SK-N-SH (cell line): ENCODE measurements around the gene GSK3B. TPM values are rescaled to one million over a fixed set of nuclear protein-coding genes. Genes with fewer than 3 reads are reported as not detected.
A peak's percentile ranks its signal among the peaks of the same experiment; 100 is the strongest.
"Not testable (repeated sequence)": the region's sequence is repeated elsewhere in the genome, so short reads cannot be mapped to it uniquely, and the experiment has no call there.

Experiments used
- CTCF ChIA-PET: fragments of 300-600, 350-600 bp; formaldehyde crosslinking; extraction: SDS; loops from one replicate; lab custom pipeline; 2021; lab: Yijun Ruan, JAX
- POLR2A ChIA-PET: fragments of 350-600 bp; sonication (Branson Sonifier 250); formaldehyde crosslinking; extraction: SDS; loops from one replicate; lab custom pipeline; 2020; ENCODE audit warnings: antibody characterized with exemption, inconsistent platforms; lab: Yijun Ruan, JAX
- DNase-seq: peaks from one replicate; pipeline ENCODE4 v3.0.0; 2012
- H2AFZ ChIP-seq: fragments of 200-600 bp; sonication (generic); 2 replicates; pipeline ENCODE4 v1.8.1; 2016; ENCODE audit warnings: antibody characterized with exemption, mild to moderate bottlenecking, low read depth
- H3F3A ChIP-seq: fragments of 200-600 bp; sonication (generic); replicated peaks from 2 replicates; pipeline ENCODE3; 2016; ENCODE audit warnings: antibody characterized with exemption, mild to moderate bottlenecking; ENCODE audit not compliant: insufficient read depth
- H3K27ac ChIP-seq, 2 experiments: fragments of 200-500 bp in 1 of 2; fragments of 200-600 bp in 1 of 2; sonication (Bioruptor generic) in 1 of 2; sonication (generic), shearing (Covaris generic) in 1 of 2; 2 replicates each; pipeline versions ENCODE4 v1.5.1 to v1.6.1; 2014 to 2016; ENCODE audit warnings: low read depth in 2 of 2, inconsistent platforms in 1 of 2, low read length in 1 of 2, mild to moderate bottlenecking in 1 of 2, mixed read lengths in 1 of 2
- H3K27me3 ChIP-seq: fragments of 200-600 bp; sonication (generic), shearing (Covaris generic); 2 replicates; pipeline ENCODE4 v1.6.1; 2016; ENCODE audit warnings: mixed run types; ENCODE audit not compliant: insufficient read depth
- H3K36me3 ChIP-seq, 2 experiments: fragments of 200-500 bp in 1 of 2; fragments of 200-600 bp in 1 of 2; sonication (Bioruptor generic) in 1 of 2; sonication (generic) in 1 of 2; replicated peaks in 1 of 2; 2 replicates each; pipeline versions ENCODE3 to v1.5.1; 2014 to 2016; ENCODE audit warnings: low read length in 1 of 2, mild to moderate bottlenecking in 1 of 2; ENCODE audit not compliant: insufficient read depth in 2 of 2, control insufficient read depth in 1 of 2
- H3K4me1 ChIP-seq, 2 experiments: fragments of 200-500 bp in 1 of 2; fragments of 200-600 bp in 1 of 2; sonication (Bioruptor generic) in 1 of 2; sonication (generic), shearing (Covaris generic) in 1 of 2; 2 replicates each; pipeline versions ENCODE4 v1.5.1 to v1.6.1; 2014 to 2016; ENCODE audit warnings: low read depth in 1 of 2, low read length in 1 of 2, mixed run types in 1 of 2; ENCODE audit not compliant: insufficient read depth in 2 of 2, control insufficient read depth in 1 of 2
- H3K4me2 ChIP-seq: fragments of 200-600 bp; sonication (generic), shearing (Covaris generic); 2 replicates; pipeline ENCODE4 v1.6.1; 2017; ENCODE audit warnings: mixed run types
- H3K4me3 ChIP-seq, 2 experiments: fragments of 200-500 bp in 1 of 2; fragments of 200-600 bp in 1 of 2; sonication (Bioruptor generic) in 1 of 2; sonication (generic), shearing (Covaris generic) in 1 of 2; 2 replicates each; pipeline versions ENCODE4 v1.5.1 to v1.8.1; 2014 to 2016; ENCODE audit warnings: low read depth in 2 of 2, inconsistent platforms in 1 of 2, low read length in 1 of 2, mild to moderate bottlenecking in 1 of 2, mixed read lengths in 1 of 2, moderate library complexity in 1 of 2
- H3K79me2 ChIP-seq: fragments of 200-600 bp; sonication (generic); 2 replicates; pipeline ENCODE4 v1.8.1; 2017; ENCODE audit warnings: mild to moderate bottlenecking; ENCODE audit not compliant: insufficient read depth
- H3K9ac ChIP-seq: fragments of 200-600 bp; sonication (generic); 2 replicates; pipeline ENCODE4 v1.6.1; 2017; ENCODE audit warnings: mixed run types
- H3K9me2 ChIP-seq: fragments of 200-600 bp; sonication (generic); 2 replicates; pipeline ENCODE4 v1.6.1; 2017; ENCODE audit warnings: mixed run types
- H3K9me3 ChIP-seq: fragments of 200-600 bp; sonication (generic); 2 replicates; pipeline ENCODE4 v1.6.1; 2017; ENCODE audit warnings: mixed run types, mild to moderate bottlenecking, moderate library complexity
- H4K20me1 ChIP-seq: fragments of 200-600 bp; sonication (generic); 2 replicates; pipeline ENCODE4 v1.6.1; 2017; ENCODE audit warnings: mild to moderate bottlenecking, mixed run types; ENCODE audit not compliant: insufficient read depth
- FOXJ3 ChIP-seq: sonication (generic); formaldehyde crosslinking; IDR thresholded peaks from 2 replicates; pipeline ENCODE4 v1.5.1; 2020; ENCODE audit warnings: mild to moderate bottlenecking, missing genetic modification reagents
- MEF2A ChIP-seq: IDR thresholded peaks from 2 replicates; pipeline ENCODE4 v1.4.0; 2012; ENCODE audit warnings: low read depth, borderline replicate concordance
- NFIC ChIP-seq: IDR thresholded peaks from 2 replicates; pipeline ENCODE4 v1.4.0; 2012; ENCODE audit warnings: borderline replicate concordance
- POLR2AphosphoS5 ChIP-seq: IDR thresholded peaks from 2 replicates; pipeline ENCODE4 v1.6.1; 2012; ENCODE audit warnings: low read depth, low read length
- RAD21 ChIP-seq: IDR thresholded peaks from 2 replicates; pipeline ENCODE4 v1.6.1; 2012; ENCODE audit warnings: mild to moderate bottlenecking, low read length
- REST ChIP-seq: IDR thresholded peaks from 2 replicates; pipeline ENCODE4 v1.6.1; 2012; ENCODE audit warnings: mild to moderate bottlenecking, low read depth, low read length, moderate library complexity
- SIN3A ChIP-seq: IDR thresholded peaks from 2 replicates; pipeline ENCODE4 v1.6.1; 2012; ENCODE audit warnings: low read depth, mild to moderate bottlenecking, low read length, moderate library complexity, borderline replicate concordance
- TAF1 ChIP-seq: IDR thresholded peaks from 2 replicates; pipeline ENCODE4 v1.6.1; 2012; ENCODE audit warnings: low read depth, mild to moderate bottlenecking, low read length, moderate library complexity, borderline replicate concordance
- TCF12 ChIP-seq: IDR thresholded peaks from 2 replicates; pipeline ENCODE4 v1.4.0; 2012
- TEAD4 ChIP-seq: IDR thresholded peaks from 2 replicates; pipeline ENCODE4 v1.4.0; 2012; ENCODE audit warnings: mild to moderate bottlenecking, borderline replicate concordance; ENCODE audit not compliant: insufficient read depth
- WGBS: methylation state at CpG from one replicate; pipeline ENCODE4 v1.1.6; 2017; ENCODE audit warnings: low lambda C conversion rate; 5-methylcytosine and 5-hydroxymethylcytosine counted together
- polyA plus RNA-seq, 3 experiments: library from polyadenylated mRNA; depleted of rRNA; stranded (reverse); fragments of >200 nt; gene quantifications; 2 replicates each; pipeline ENCODE4 v1.2.3, GENCODE V29; 2012
- TF ChIP-seq, protein P1 (sequence below): IDR thresholded peaks from 2 replicates; pipeline ENCODE4 v1.4.0; 2012; ENCODE audit warnings: low read depth

Gene GSK3B
- polyA plus RNA-seq, 1 of the 3 experiments (the other 2 are of a cell fraction): 15.9 TPM

DNA sequence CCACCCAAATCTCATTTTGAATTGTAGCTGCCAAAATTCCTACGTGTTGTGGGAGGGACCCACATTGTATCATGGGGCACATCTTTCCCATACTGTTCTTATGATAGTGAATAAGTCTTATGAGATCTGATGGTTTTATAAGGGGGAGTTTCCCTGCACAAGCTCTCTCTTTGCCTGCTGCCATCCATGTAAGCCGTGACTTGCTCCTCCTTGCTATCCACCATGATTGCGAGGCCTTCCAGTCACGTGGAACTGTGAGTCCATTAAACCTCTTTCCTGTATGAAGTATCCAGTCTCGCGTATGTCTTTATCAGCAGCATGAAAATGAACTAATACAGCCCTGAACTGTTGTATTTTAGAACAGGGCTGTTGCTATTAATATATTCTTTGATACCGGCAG lies 40.6 kb downstream of the GSK3B start:
- POLR2A ChIA-PET, H3F3A ChIP-seq, DNase-seq, H3K9ac ChIP-seq, H3K27me3 ChIP-seq, H3K9me2 ChIP-seq, H3K36me3 ChIP-seq, H3K9me3 ChIP-seq, H3K4me2 ChIP-seq, H3K27ac ChIP-seq, H3K4me3 ChIP-seq, H2AFZ ChIP-seq: not testable (repeated sequence)
- Histone ChIP-seq H3K79me2 (peaks cover 100% of the 10 kb centered on the region), H4K20me1 (peaks cover 98% of the 10 kb centered on the region), H3K4me1 (peaks cover 5 to 12% of the 10 kb centered on the region in 2 experiments; a peak in 2 of 4 replicates)
- CTCF ChIA-PET: interaction anchor here (0.7 kb wide), 1 partner anchor 364 kb away, joined by 3 read pairs; no protein-coding TSS in a partner anchor
- 98% methylated on average over 7 of the region's 7 CpGs for WGBS

GRCh38 chr3:120052677-120053076 lies 41.6 kb downstream of the GSK3B start:
- TF ChIP-seq TCF12 (peak; percentile 40; the same call in 1 of the 2 replicates), TEAD4 (no peak)
- H2AFZ ChIP-seq: no peak overlapping the region
- H3K79me2 ChIP-seq: peaks cover 100% of the 10 kb centered on the region
- H3K36me3 ChIP-seq: no peaks in the 10 kb centered on the region
- no peak overlapping the region for H3K27ac ChIP-seq
- H4K20me1 ChIP-seq: peaks cover 99% of the 10 kb centered on the region
- H3K4me1 ChIP-seq: peaks cover 5 to 19% of the 10 kb centered on the region in 2 experiments; a peak in 2 of 4 replicates
- peaks cover under 1% of the 10 kb centered on the region for H3F3A ChIP-seq
- no peak overlapping the region for H3K9ac ChIP-seq
- 78% methylated on average over 3 of the region's 3 CpGs for WGBS
- H3K9me2 ChIP-seq: no peaks in the 10 kb centered on the region
- ChIA-PET CTCF (interaction anchor here (1.0 to 1.5 kb wide), 3 partner anchors 12 to 25 kb away, joined by 3 to 4 read pairs (median 3); no protein-coding TSS in a partner anchor), POLR2A (interaction anchor here (0.7 kb wide), 1 partner anchor 42 kb away, joined by 4 read pairs; the partner anchor contains the start of gene GSK3B)
- no peaks in the 10 kb centered on the region for H3K9me3 ChIP-seq
- no peak for DNase-seq
- H3K27me3 ChIP-seq: no peaks in the 10 kb centered on the region
- H3K4me3 ChIP-seq: no peak overlapping the region
- no peak overlapping the region for H3K4me2 ChIP-seq

- no peaks in the 10 kb centered on the region for H3K36me3 ChIP-seq
- H3K27me3 ChIP-seq: no peaks in the 10 kb centered on the region
- no peak overlapping the region for H3K9ac ChIP-seq
- H3K4me2 ChIP-seq: no peak overlapping the region
- H3K9me2 ChIP-seq: no peaks in the 10 kb centered on the region
- H4K20me1 ChIP-seq: peaks cover 99% of the 10 kb centered on the region
- DNase-seq: no peak
- H3K4me1 ChIP-seq: peaks cover 5 to 19% of the 10 kb centered on the region in 2 experiments; a peak in 2 of 4 replicates
- POLR2A ChIA-PET: interaction anchor here (0.7 kb wide), 1 partner anchor 43 kb away, joined by 4 read pairs; the partner anchor contains the start of gene GSK3B
- no peak overlapping the region for H3K27ac ChIP-seq
- 90% methylated on average over 2 of the region's 2 CpGs for WGBS
- CTCF ChIA-PET: interaction anchor here (1.0 to 1.5 kb wide), 3 partner anchors 12 to 26 kb away, joined by 3 to 4 read pairs (median 3); no protein-coding TSS in a partner anchor
- H3K4me3 ChIP-seq: no peak overlapping the region
- TF ChIP-seq NFIC: no peak
- TF ChIP-seq POLR2AphosphoS5: no peak
- no peak for TF ChIP-seq MEF2A
- TF ChIP-seq, protein P1, sequence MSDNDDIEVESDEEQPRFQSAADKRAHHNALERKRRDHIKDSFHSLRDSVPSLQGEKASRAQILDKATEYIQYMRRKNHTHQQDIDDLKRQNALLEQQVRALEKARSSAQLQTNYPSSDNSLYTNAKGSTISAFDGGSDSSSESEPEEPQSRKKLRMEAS: no peak
- TF ChIP-seq SIN3A: no peak
- TF ChIP-seq RAD21: no peak
- TF ChIP-seq FOXJ3: no peak
- TF ChIP-seq REST: no peak
- no peak for TF ChIP-seq TAF1
- H2AFZ ChIP-seq: no peak overlapping the region
- H3K79me2 ChIP-seq: peaks cover 100% of the 10 kb centered on the region
- no peaks in the 10 kb centered on the region for H3K9me3 ChIP-seq
- no peaks in the 10 kb centered on the region for H3F3A ChIP-seq
Observed at GRCh38 chr3:120052225-120052624, 42.0 kb downstream of the GSK3B start.

- 92% methylated on average over 5 of the region's 5 CpGs for WGBS
- H4K20me1 ChIP-seq: peaks cover 99% of the 10 kb centered on the region
- POLR2A ChIA-PET, DNase-seq, H3K36me3 ChIP-seq, H3K9me3 ChIP-seq, H3K9ac ChIP-seq, H3K27ac ChIP-seq, H3K4me2 ChIP-seq, H3K27me3 ChIP-seq, H3K9me2 ChIP-seq, H3F3A ChIP-seq, H2AFZ ChIP-seq, H3K4me3 ChIP-seq: not testable (repeated sequence)
- peaks cover 5 to 19% of the 10 kb centered on the region in 2 experiments; a peak in 2 of 4 replicates for H3K4me1 ChIP-seq
- CTCF ChIA-PET: interaction anchor here (1.5 kb wide), 1 partner anchor 17 kb away, joined by 3 read pairs; no protein-coding TSS in a partner anchor
- peaks cover 100% of the 10 kb centered on the region for H3K79me2 ChIP-seq
Observed at GRCh38 chr3:120051570-120051969, 42.7 kb downstream of the GSK3B start.
